ENCODE measurements around the gene PDE12.
"Not testable (repeated sequence)": the region's sequence is repeated elsewhere in the genome, so short reads cannot be mapped to it uniquely, and the experiment has no call there.

PDE12 gene

GRCh38 chr3:57596495-57597126, 40.5 kb downstream of the PDE12 start:
- peak overlapping the region; percentile 67 for H3K4me3 ChIP-seq (replicated peaks; ENCODE audit: low read depth, low read length)
- DNase-seq (ENCODE audit: extremely low read depth, low read depth): no peak
- TF ChIP-seq CTCF (IDR thresholded peaks at IDR 0.05; ENCODE audit: low read depth, low read length, missing control alignments): no peak

GRCh38 chr3:57597127-57597923, 41.3 kb downstream of the PDE12 start, which contains the start of gene ARF4:
Gene ARF4 (minus strand): TSS chr3:57597344. CDS start chr3:57597140, 204 bp downstream.
- TF ChIP-seq CTCF (IDR thresholded peaks at IDR 0.05; ENCODE audit: low read depth, low read length, missing control alignments): no peak
- peak within 1 kb of the TSS; percentile 67 for H3K4me3 ChIP-seq (replicated peaks; ENCODE audit: low read depth, low read length)
- DNase-seq (ENCODE audit: extremely low read depth, low read depth): peak; percentile 99

- no peak for DNase-seq (ENCODE audit: extremely low read depth, low read depth)
- peak overlapping the region; percentile 67 for H3K4me3 ChIP-seq (replicated peaks; ENCODE audit: low read depth, low read length)
- no peak for TF ChIP-seq CTCF (IDR thresholded peaks at IDR 0.05; ENCODE audit: low read depth, low read length, missing control alignments)
Measured at GRCh38 chr3:57598765-57599360, 42.8 kb downstream of the PDE12 start.

- no peak for TF ChIP-seq CTCF (IDR thresholded peaks at IDR 0.05; ENCODE audit: low read depth, low read length, missing control alignments)
- no peak for DNase-seq (ENCODE audit: extremely low read depth, low read depth)
- no peak overlapping the region for H3K4me3 ChIP-seq (replicated peaks; ENCODE audit: low read depth, low read length)
Measured at GRCh38 chr3:57600195-57600594, 44.1 kb downstream of the PDE12 start.

- no peak overlapping the region for H3K4me3 ChIP-seq (replicated peaks; ENCODE audit: low read depth, low read length)
- no peak for DNase-seq (ENCODE audit: extremely low read depth, low read depth)
- no peak for TF ChIP-seq CTCF (IDR thresholded peaks at IDR 0.05; ENCODE audit: low read depth, low read length, missing control alignments)
Measured at GRCh38 chr3:57604971-57605370, 48.9 kb downstream of the PDE12 start.

- DNase-seq (ENCODE audit: extremely low read depth, low read depth): no peak
- H3K4me3 ChIP-seq (replicated peaks; ENCODE audit: low read depth, low read length): no peak overlapping the region
- TF ChIP-seq CTCF (IDR thresholded peaks at IDR 0.05; ENCODE audit: low read depth, low read length, missing control alignments): no peak
Measured at GRCh38 chr3:57605683-57606082, 49.6 kb downstream of the PDE12 start.

GRCh38 chr3:57611870-57612269, 55.8 kb downstream of the PDE12 start:
- DNase-seq (ENCODE audit: extremely low read depth, low read depth); H3K4me3 ChIP-seq (replicated peaks; ENCODE audit: low read depth, low read length): not testable (repeated sequence)
